DMS 273 (cell line): ENCODE measurements around the gene RNU6-7.

Source experiments
- DNase-seq: peaks from one replicate; lab custom pipeline; 2025; ENCODE audit not compliant: unreplicated experiment; lab: John Stamatoyannopoulos, UW

RNU6-7 gene

GRCh38 chr14:32203928-32204357, 2.1 kb downstream of the RNU6-7 start:
- no peak for DNase-seq

GRCh38 chr14:32205554-32205953, 3.7 kb downstream of the RNU6-7 start:
- DNase-seq, result no peak

GRCh38 chr14:32205984-32206383, 4.1 kb downstream of the RNU6-7 start:
- DNase-seq, result no peak

- no peak for DNase-seq
These were observed 4.7 kb downstream of the RNU6-7 start for GRCh38 chr14:32206552-32206951.

GRCh38 chr14:32208490-32208889, 6.6 kb downstream of the RNU6-7 start:
- no peak for DNase-seq

GRCh38 chr14:32209471-32209870, 7.6 kb downstream of the RNU6-7 start:
- DNase-seq, result no peak

- DNase-seq, result no peak
These were observed 9.2 kb downstream of the RNU6-7 start for GRCh38 chr14:32211068-32211404.

- DNase-seq, result no peak
These were observed 11.0 kb downstream of the RNU6-7 start for GRCh38 chr14:32212833-32213232.

GRCh38 chr14:32217301-32217700, 15.5 kb downstream of the RNU6-7 start:
- DNase-seq, result peak; percentile 76

GRCh38 chr14:32224737-32225377, 23.0 kb downstream of the RNU6-7 start:
- peak; percentile 90 for DNase-seq

- no peak for DNase-seq
These were observed 23.6 kb downstream of the RNU6-7 start for GRCh38 chr14:32225378-32225920.

GRCh38 chr14:32226056-32226455, 24.2 kb downstream of the RNU6-7 start:
- no peak for DNase-seq

GRCh38 chr14:32230181-32230580, 28.3 kb downstream of the RNU6-7 start:
- DNase-seq, result no peak

- no peak for DNase-seq
These were observed 28.9 kb downstream of the RNU6-7 start for GRCh38 chr14:32230695-32231280.

GRCh38 chr14:32232481-32232880, 30.6 kb downstream of the RNU6-7 start:
- DNase-seq, result no peak

GRCh38 chr14:32233260-32233659, 31.4 kb downstream of the RNU6-7 start:
- no peak for DNase-seq

- DNase-seq, result peak; percentile 23
These were observed 42.6 kb downstream of the RNU6-7 start for GRCh38 chr14:32244404-32244803.

GRCh38 chr14:32246751-32247150, 44.9 kb downstream of the RNU6-7 start:
- DNase-seq, result no peak

GRCh38 chr14:32249371-32249770, 47.5 kb downstream of the RNU6-7 start:
- no peak for DNase-seq

GRCh38 chr14:32249780-32250179, 47.9 kb downstream of the RNU6-7 start:
- no peak for DNase-seq

GRCh38 chr14:32250681-32251080, 48.8 kb downstream of the RNU6-7 start:
- DNase-seq, result no peak

- no peak for DNase-seq
These were observed 49.7 kb downstream of the RNU6-7 start for GRCh38 chr14:32251530-32251929.
